Kidney (tissue), 14 donors: Measurements from ENCODE around the gene VDR. TPM values are rescaled to one million over a fixed set of nuclear protein-coding genes. Genes with fewer than 3 reads are reported as not detected.

ENCODE experiments used
- DNase-seq, 5 donors: peaks; one replicate each; pipeline ENCODE4 v3.0.0-alpha.2; 2013 to 2020
- FAIRE-seq: peaks from 2 replicates; lab custom pipeline; 2012; peaks lifted over from hg19 to GRCh38; lab: Jason Lieb, UNC
- H3K27ac ChIP-seq, 2 donors: one replicate each; pipeline ENCODE4 v1.7.0; 2013; ENCODE audit warnings: low read depth in 2 of 2, low read length in 2 of 2, inconsistent platforms in 1 of 2
- H3K27me3 ChIP-seq: one replicate; pipeline ENCODE4 v1.7.1; 2013; ENCODE audit warnings: low read length, inconsistent platforms; ENCODE audit not compliant: control insufficient read depth, insufficient read depth
- H3K36me3 ChIP-seq, 3 donors: one replicate each; pipeline versions ENCODE4 v1.7.0 to v1.7.1; 2013; ENCODE audit warnings: low read length in 3 of 3, control low read depth in 1 of 3, inconsistent platforms in 1 of 3; ENCODE audit not compliant: insufficient read depth in 3 of 3, control insufficient read depth in 2 of 3
- H3K4me1 ChIP-seq, 3 donors: one replicate each; pipeline versions ENCODE4 v1.7.0 to v1.7.1; 2013; ENCODE audit warnings: low read length in 3 of 3, inconsistent platforms in 1 of 3, low read depth in 1 of 3; ENCODE audit not compliant: control insufficient read depth in 2 of 3, insufficient read depth in 2 of 3
- H3K4me3 ChIP-seq, 3 donors: one replicate each; pipeline versions ENCODE4 v1.7.0 to v1.8.1; 2013; ENCODE audit warnings: low read length in 3 of 3, control low read depth in 1 of 3, inconsistent platforms in 1 of 3
- H3K9ac ChIP-seq, 3 donors: one replicate each; pipeline versions ENCODE4 v1.7.0 to v1.7.1; 2013; ENCODE audit warnings: low read length in 3 of 3, control low read depth in 1 of 3, inconsistent platforms in 1 of 3
- H3K9me3 ChIP-seq, 3 donors: one replicate each; pipeline versions ENCODE4 v1.7.0 to v1.7.1; 2013; ENCODE audit warnings: low read length in 3 of 3, control low read depth in 1 of 3, inconsistent platforms in 1 of 3; ENCODE audit not compliant: control insufficient read depth in 2 of 3, insufficient read depth in 1 of 3
- intact Hi-C: fragments of 100-400 bp; cut with DNase I; formaldehyde crosslinking; loops from one replicate; pipeline ENCODE4 v1.11.1; 2022
- polyA plus RNA-seq: library from polyadenylated mRNA; stranded (reverse); fragments of 350-450 nt; fragmentation: Illumina TruSeq; extraction: RNeasy Lipid Tissue Mini Kit (QIAGEN cat#74804); gene quantifications from one replicate; pipeline ENCODE4 v1.2.3, GENCODE V29; 2014; ENCODE audit warnings: low read depth, low replicate concordance; ENCODE audit not compliant: insufficient read depth
- total RNA-seq: library from RNA; stranded (reverse); fragmentation: NEBNext Ultra II Directional; extraction: Animal tissue kit (Norgen Biotek cat#: 25700); gene quantifications from one replicate; pipeline ENCODE4 v1.2.1, GENCODE V29; 2021
- TF ChIP-seq, protein P1 (sequence below): IDR thresholded peaks from 3 replicates; pipeline ENCODE4 v1.5.1; 2012; ENCODE audit warnings: mild to moderate bottlenecking, moderate library complexity, borderline replicate concordance; ENCODE audit not compliant: insufficient read depth; ENCODE audit errors: extremely low read depth
- donor health status: control.
- donor health status: control.
- donor health status: control.
- donor health status: control.
- donor health status: control.
- donor health status: DM: yes; HTN: yes; CAD: no.
- donor health status: Normal renal cell carcinoma (clear cell type).

The VDR gene
- total and polyA plus RNA-seq, 2 donors from 2014 or later, result 14.8 to 19.1 TPM

DNA sequence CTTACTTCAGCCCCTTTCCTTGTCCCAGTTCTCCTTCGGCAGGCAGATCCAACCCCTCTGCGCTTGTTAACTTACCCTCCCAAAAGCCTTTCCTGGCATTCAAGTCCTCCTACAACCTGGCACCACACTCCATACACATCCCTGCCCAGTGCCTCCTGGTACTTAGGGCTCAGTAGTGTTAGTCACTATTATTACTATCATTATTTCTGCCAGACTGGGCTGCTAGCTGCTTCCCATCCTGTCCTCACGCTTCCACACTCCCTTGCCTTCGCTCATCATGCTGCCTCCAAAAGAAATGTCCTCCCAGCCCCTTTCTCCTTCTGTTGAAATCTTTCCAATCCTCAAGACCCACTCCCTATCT lies 83.5 kb downstream of the VDR start:
- peaks cover 7 to 58% (median 46%) of the 10 kb centered on the region in 3 donors for H3K4me1 ChIP-seq
- H3K4me3 ChIP-seq, result peak overlapping the region in 1 of 3 donors; percentile 86

DNA sequence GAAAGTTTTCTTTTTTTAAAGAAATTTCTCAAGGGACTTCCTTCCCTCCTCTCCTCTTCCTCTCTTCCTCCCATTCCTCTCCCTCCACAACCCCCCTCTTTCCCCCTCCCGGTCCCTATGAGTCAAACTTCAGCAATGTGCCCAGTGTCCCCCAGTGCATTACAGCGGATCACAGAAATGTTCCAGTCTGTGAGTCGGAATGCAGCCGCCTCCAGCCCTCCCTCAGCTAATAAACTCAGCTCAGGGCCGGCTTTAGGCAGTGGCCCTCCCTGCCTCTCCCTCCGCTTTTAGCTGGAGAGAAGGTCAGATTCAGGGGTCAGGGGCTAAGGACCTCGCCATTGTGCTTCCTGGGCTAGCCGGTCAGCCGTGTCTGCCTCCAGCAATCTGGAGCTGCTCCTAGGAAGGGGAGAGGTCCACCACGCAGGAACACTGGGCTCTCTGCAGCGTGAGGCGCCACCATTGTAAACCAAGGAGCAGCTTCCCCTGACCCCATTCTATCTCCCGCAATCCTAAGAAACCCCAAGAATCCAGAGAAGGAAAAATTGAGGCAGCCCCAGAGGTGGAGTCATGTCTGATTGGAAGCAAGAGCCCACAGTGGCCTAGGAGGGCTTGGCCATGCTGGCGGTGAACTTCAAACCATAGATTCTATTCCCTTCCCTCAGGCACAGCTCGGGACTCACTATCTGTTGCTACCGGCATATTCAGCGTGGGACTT lies 84.0 kb downstream of the VDR start:
- Histone ChIP-seq H3K27me3 (no peaks in the 10 kb centered on the region), H3K4me1 (peaks cover 7 to 59% (median 43%) of the 10 kb centered on the region in 3 donors), H3K27ac (peak overlapping the region; percentile 94 to 98), H3K4me3 (peak overlapping the region; percentile 66 to 86 (median 83)), H3K36me3 (no peaks in the 10 kb centered on the region), H3K9ac (peak overlapping the region; percentile 50 to 96 (median 82)), H3K9me3 (no peaks in the 10 kb centered on the region)
- FAIRE-seq, result no peak
- TF ChIP-seq, protein P1, sequence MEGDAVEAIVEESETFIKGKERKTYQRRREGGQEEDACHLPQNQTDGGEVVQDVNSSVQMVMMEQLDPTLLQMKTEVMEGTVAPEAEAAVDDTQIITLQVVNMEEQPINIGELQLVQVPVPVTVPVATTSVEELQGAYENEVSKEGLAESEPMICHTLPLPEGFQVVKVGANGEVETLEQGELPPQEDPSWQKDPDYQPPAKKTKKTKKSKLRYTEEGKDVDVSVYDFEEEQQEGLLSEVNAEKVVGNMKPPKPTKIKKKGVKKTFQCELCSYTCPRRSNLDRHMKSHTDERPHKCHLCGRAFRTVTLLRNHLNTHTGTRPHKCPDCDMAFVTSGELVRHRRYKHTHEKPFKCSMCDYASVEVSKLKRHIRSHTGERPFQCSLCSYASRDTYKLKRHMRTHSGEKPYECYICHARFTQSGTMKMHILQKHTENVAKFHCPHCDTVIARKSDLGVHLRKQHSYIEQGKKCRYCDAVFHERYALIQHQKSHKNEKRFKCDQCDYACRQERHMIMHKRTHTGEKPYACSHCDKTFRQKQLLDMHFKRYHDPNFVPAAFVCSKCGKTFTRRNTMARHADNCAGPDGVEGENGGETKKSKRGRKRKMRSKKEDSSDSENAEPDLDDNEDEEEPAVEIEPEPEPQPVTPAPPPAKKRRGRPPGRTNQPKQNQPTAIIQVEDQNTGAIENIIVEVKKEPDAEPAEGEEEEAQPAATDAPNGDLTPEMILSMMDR, result no peak
- peak; percentile 91 to 97 (median 96) for DNase-seq
- intact Hi-C loops, result no loop called here

More for the DNA sequence above, 83.5 kb downstream of the VDR start:
- no peak for FAIRE-seq
- intact Hi-C loops, result no loop called here
- TF ChIP-seq, protein P1, result no peak
- Histone ChIP-seq H3K36me3 (no peaks in the 10 kb centered on the region), H3K27ac (peak overlapping the region; percentile 94 to 98), H3K9me3 (no peaks in the 10 kb centered on the region), H3K27me3 (no peaks in the 10 kb centered on the region), H3K9ac (peak overlapping the region in 1 of 3 donors; percentile 96)
- no peak for DNase-seq

DNA sequence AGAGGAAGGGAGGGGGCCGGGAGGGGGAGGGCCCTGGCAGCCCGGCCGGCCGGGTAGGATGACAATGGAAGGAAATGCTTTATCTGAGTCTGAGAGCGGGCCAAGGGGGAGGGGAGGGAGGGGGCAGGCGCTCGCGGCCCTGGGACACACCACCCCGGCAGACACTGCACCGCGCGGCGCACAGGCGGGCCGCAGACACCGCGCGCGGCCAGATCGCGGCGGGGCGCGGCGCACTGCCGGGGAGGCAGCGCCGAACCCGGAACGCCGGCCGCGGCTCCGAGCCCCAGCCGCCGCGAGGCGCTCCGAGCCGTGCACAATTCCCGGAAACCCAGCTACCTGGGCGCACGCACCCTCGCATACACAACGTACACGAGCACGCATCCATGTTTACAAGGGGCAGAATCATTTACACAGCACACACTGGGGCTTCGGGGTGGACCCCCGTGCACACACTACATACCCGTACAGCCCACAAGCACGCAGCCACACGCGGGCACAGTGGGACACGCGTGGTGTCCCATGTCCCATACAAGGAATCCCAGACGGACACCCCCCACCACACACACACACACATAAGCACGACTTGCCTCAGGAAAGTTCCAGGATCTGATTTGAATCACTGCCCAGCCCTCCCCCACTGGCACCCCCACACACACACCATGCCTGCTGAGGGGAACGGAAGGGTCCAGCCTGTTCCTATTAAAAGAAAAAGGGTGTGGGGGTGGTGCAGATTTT lies 84.7 kb downstream of the VDR start, which contains the start of gene HDAC7:
TSS of gene HDAC7 (minus strand) at position 8 of the 735 bp plus-strand sequence. CDS start 118 bp downstream, outside the sequence.
- Histone ChIP-seq H3K27me3 (no peaks in the 10 kb centered on the region), H3K9me3 (no peaks in the 10 kb centered on the region), H3K4me1 (peaks cover 7 to 56% (median 48%) of the 10 kb centered on the region in 3 donors), H3K27ac (peak within 1 kb of the TSS; percentile 94 to 98), H3K4me3 (peak within 1 kb of the TSS; percentile 66 to 86 (median 83)), H3K36me3 (no peaks in the 10 kb centered on the region), H3K9ac (peak within 1 kb of the TSS; percentile 82 to 96 (median 93))
- intact Hi-C loops, result no loop called here
- DNase-seq (peak; percentile 84 to 96 (median 92)), FAIRE-seq (no peak)
- TF ChIP-seq, protein P1, result no peak
